Astrocyte (in vitro differentiated cells and primary cell): ENCODE measurements around the gene RBM23.

Experiments
- CTCF ChIP-seq: IDR thresholded peaks from 2 replicates; pipeline ENCODE4 v1.5.1; 2011; ENCODE audit warnings: low read depth, mild to moderate bottlenecking, inconsistent platforms, low read length, moderate library complexity; ENCODE audit not compliant: insufficient read depth
- EZH2 ChIP-seq: IDR thresholded peaks from 2 replicates; pipeline ENCODE4 v1.6.1; 2012; ENCODE audit warnings: mild to moderate bottlenecking, low read length, inconsistent platforms; ENCODE audit not compliant: insufficient read depth

DNA sequence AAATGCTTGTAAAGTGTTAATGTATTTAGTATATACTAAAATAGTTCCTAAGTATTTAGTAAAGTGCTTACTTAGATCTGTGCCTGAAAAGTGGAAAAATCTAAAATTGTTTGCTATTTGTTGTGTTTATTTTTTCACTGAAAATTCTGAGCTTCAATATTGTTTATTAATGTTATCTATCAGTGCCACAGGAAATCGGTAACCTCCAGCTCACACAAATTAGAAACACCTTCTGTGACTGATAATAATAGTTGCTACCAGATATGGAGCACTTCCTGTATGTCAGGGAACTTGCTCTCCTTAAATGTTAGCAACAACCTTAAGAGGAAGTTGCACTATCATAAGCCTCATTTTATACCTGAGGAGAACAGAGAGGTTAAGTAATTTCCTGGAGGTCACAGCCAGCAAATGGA is 48.1 kb downstream of the RBM23 start:
- TF ChIP-seq EZH2: no peak
- no peak for TF ChIP-seq CTCF
